T47D (cell line): Measurements from ENCODE around the gene NEB.
A peak's percentile ranks its signal among the peaks of the same experiment; 100 is the strongest.
"Not testable (repeated sequence)": the region's sequence is repeated elsewhere in the genome, so short reads cannot be mapped to it uniquely, and the experiment has no call there.

ENCODE experiments used
- DNase-seq, 2 experiments: peaks; one replicate each; pipeline versions ENCODE4 v3.0.0 to v3.0.0-alpha.2; 2011 to 2012; ENCODE audit warnings: low read depth in 1 of 2, low spot score in 1 of 2
- JUND ChIP-seq: IDR thresholded peaks from 2 replicates; pipeline ENCODE4 v1.6.1; 2012; ENCODE audit warnings: low read depth
- in situ Hi-C: cut with HindIII; loops from 2 replicates; pipeline ENCODE4 v1.10.0; 2016; ENCODE audit warnings: low sequenced_read_pairs, low pct_unique_long_range_greater_than_20kb

The NEB gene

GRCh38 chr2:151713291-151713903, 20.9 kb downstream of the NEB start:
- DNase-seq, result no peak
- in situ Hi-C loops, result no loop called here

GRCh38 chr2:151711025-151711424, 23.3 kb downstream of the NEB start:
- in situ Hi-C loops, result no loop called here
- TF ChIP-seq JUND, result no peak
- DNase-seq, result no peak

More at GRCh38 chr2:151713291-151713903, 20.9 kb downstream of the NEB start:
- no peak for TF ChIP-seq JUND

GRCh38 chr2:151708788-151709187, 25.5 kb downstream of the NEB start:
- TF ChIP-seq JUND, result no peak
- in situ Hi-C loops, result no loop called here
- no peak for DNase-seq

GRCh38 chr2:151707857-151708256, 26.4 kb downstream of the NEB start:
- in situ Hi-C loops, result no loop called here
- no peak for DNase-seq
- no peak for TF ChIP-seq JUND

- in situ Hi-C loops, result not testable (repeated sequence)
- peak in 1 of 2 experiments; percentile 54 for DNase-seq
Observed at GRCh38 chr2:151704480-151704961, 29.8 kb downstream of the NEB start.

- DNase-seq, in situ Hi-C loops: not testable (repeated sequence)
Observed at GRCh38 chr2:151698134-151698533, 36.1 kb downstream of the NEB start.

- in situ Hi-C loops, result no loop called here
- TF ChIP-seq JUND, result no peak
- DNase-seq, result no peak
Observed at GRCh38 chr2:151695778-151696177, 38.5 kb downstream of the NEB start.

- in situ Hi-C loops, result no loop called here
Observed at GRCh38 chr2:151691631-151692030, 42.6 kb downstream of the NEB start.

GRCh38 chr2:151688719-151689118, 45.6 kb downstream of the NEB start:
- no peak for DNase-seq
- TF ChIP-seq JUND, result no peak
- in situ Hi-C loops, result no loop called here

More at GRCh38 chr2:151691631-151692030, 42.6 kb downstream of the NEB start:
- TF ChIP-seq JUND, result no peak
- DNase-seq, result no peak

- TF ChIP-seq JUND, result no peak
- no peak for DNase-seq
- in situ Hi-C loops, result no loop called here
Observed at GRCh38 chr2:151682459-151683003, 51.7 kb downstream of the NEB start.

GRCh38 chr2:151681051-151681450, 53.2 kb downstream of the NEB start:
- no peak for TF ChIP-seq JUND
- no peak for DNase-seq
- in situ Hi-C loops, result no loop called here

GRCh38 chr2:151679994-151680393, 54.3 kb downstream of the NEB start:
- no peak for TF ChIP-seq JUND
- in situ Hi-C loops, result no loop called here
- DNase-seq, result no peak

- no peak for TF ChIP-seq JUND
- no peak for DNase-seq
- in situ Hi-C loops, result no loop called here
Observed at GRCh38 chr2:151678849-151679248, 55.4 kb downstream of the NEB start.

GRCh38 chr2:151673016-151673415, 61.3 kb downstream of the NEB start:
- no peak for DNase-seq
- in situ Hi-C loops, result no loop called here
- no peak for TF ChIP-seq JUND
